Upper lobe of left lung (tissue), 4 donors: ENCODE data around the gene UVSSA.

Experiments used
- CTCF ChIP-seq, 6 experiments: fragments of 450-650 bp in 4 of 6; fragments of 200-600 bp in 2 of 6; sonication (generic) in 2 of 6; IDR thresholded peaks; one replicate each; pipeline ENCODE4 v1.5.1; 2016 to 2019; ENCODE audit warnings: antibody characterized with exemption in 6 of 6
- EP300 ChIP-seq, 4 donors: sonication (generic); formaldehyde crosslinking; IDR thresholded peaks; one replicate each; pipeline ENCODE4 v1.5.1; 2017; ENCODE audit warnings: antibody characterized with exemption in 4 of 4, control low read depth in 2 of 4
- POLR2A ChIP-seq, 4 donors: fragments of 450-650 bp; IDR thresholded peaks; one replicate each; pipeline ENCODE4 v1.5.1; 2016 to 2017; ENCODE audit warnings: antibody characterized with exemption in 4 of 4, mild to moderate bottlenecking in 2 of 4

DNA sequence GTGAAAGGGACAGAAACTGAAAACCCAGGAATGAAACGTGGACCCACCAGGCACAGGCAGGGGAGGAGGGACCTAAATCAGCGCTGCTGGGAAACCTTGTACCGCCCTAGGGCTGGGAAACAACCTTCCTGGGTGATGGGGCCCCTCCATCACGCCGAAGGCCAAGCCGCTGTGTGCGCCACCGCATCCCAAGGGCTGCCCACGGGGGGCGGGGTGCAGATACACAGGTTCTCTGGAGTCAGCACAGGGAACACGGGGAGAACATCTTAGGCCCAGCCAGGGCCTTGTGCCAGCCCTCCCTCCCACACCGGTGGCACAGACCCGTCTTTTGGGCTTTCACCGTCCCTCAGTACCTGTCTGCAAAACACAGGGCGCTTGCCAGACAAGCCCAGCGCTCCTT, 13.0 kb downstream of the UVSSA start:
- TF ChIP-seq POLR2A (IDR thresholded peaks at IDR 0.05) (no peak), EP300 (IDR thresholded peaks at IDR 0.05) (no peak), CTCF (IDR thresholded peaks at IDR 0.05) (no peak)
